Endothelial cell of umbilical vein (primary cell): Measurements from ENCODE around the gene MYLIP. TPM values are rescaled to one million over a fixed set of nuclear protein-coding genes. Genes with fewer than 3 reads are reported as not detected.

ENCODE experiments used
- BruUV-seq: library from RNA; stranded (reverse); fragments of 400-500 nt; replicated peaks from 2 replicates; lab custom pipeline; 2021; lab: Mats Ljungman, UMichigan
- CTCF ChIA-PET: fragments of 300-600, 350-600 bp; sonication (Branson Sonifier 250); formaldehyde crosslinking; loops from one replicate; lab custom pipeline; 2021; ENCODE audit warnings: antibody characterized with exemption, inconsistent platforms; lab: Charles Lee
- POLR2A ChIA-PET: fragments of 300-600, 350-600 bp; sonication (Branson Sonifier 250); formaldehyde crosslinking; loops from one replicate; lab custom pipeline; 2021; ENCODE audit warnings: antibody characterized with exemption, inconsistent platforms; lab: Charles Lee
- DNase-seq: peaks from one replicate; pipeline ENCODE4 v3.0.0-alpha.2; 2011; ENCODE audit warnings: low read depth, low spot score
- FAIRE-seq: peaks from 2 replicates; lab custom pipeline; 2011; peaks lifted over from hg19 to GRCh38; lab: Jason Lieb, UNC
- H2AFZ ChIP-seq: 2 replicates; pipeline ENCODE4 v1.6.0; 2012; ENCODE audit warnings: low read depth, low read length, control low read depth, inconsistent platforms
- H3K27ac ChIP-seq: 2 replicates; pipeline ENCODE4 v1.5.1; 2011; ENCODE audit warnings: low read depth, mild to moderate bottlenecking, control low read depth, low read length, moderate library complexity; ENCODE audit not compliant: insufficient read depth
- H3K27me3 ChIP-seq, 2 experiments: 2 replicates each; pipeline versions ENCODE4 v1.6.0 to v1.6.1; 2011; ENCODE audit warnings: low read length in 2 of 2, mixed read lengths in 1 of 2; ENCODE audit not compliant: control insufficient read depth in 2 of 2, insufficient read depth in 2 of 2
- H3K36me3 ChIP-seq, 2 experiments: 2 replicates in 1 of 2; 3 replicates in 1 of 2; pipeline ENCODE4 v1.5.1; 2011; ENCODE audit warnings: low read length in 2 of 2, mild to moderate bottlenecking in 1 of 2, moderate library complexity in 1 of 2; ENCODE audit not compliant: control insufficient read depth in 2 of 2, insufficient read depth in 2 of 2; ENCODE audit errors: extremely low read depth in 1 of 2
- H3K4me1 ChIP-seq: 3 replicates; pipeline ENCODE4 v1.5.1; 2011; ENCODE audit warnings: mild to moderate bottlenecking, low read length; ENCODE audit not compliant: control insufficient read depth, insufficient read depth; ENCODE audit errors: extremely low read depth
- H3K4me2 ChIP-seq: 2 replicates; pipeline ENCODE4 v1.6.1; 2011; ENCODE audit warnings: low read length, control low read depth, mixed read lengths; ENCODE audit not compliant: insufficient read depth
- H3K4me3 ChIP-seq, 3 experiments: fragments of 200-600 bp in 1 of 3; sonication (generic), shearing (Covaris generic) in 1 of 3; replicated peaks in 1 of 3; 2 replicates each; pipeline ENCODE4 v1.5.1; 2011 to 2016; ENCODE audit warnings: control low read depth in 3 of 3, low read length in 3 of 3, mild to moderate bottlenecking in 2 of 3, inconsistent platforms in 1 of 3, low read depth in 1 of 3, moderate library complexity in 1 of 3; ENCODE audit not compliant: insufficient read depth in 1 of 3
- H3K79me2 ChIP-seq: 2 replicates; pipeline ENCODE4 v1.6.0; 2012; ENCODE audit warnings: low read length, inconsistent platforms; ENCODE audit not compliant: control insufficient read depth, insufficient read depth
- H3K9ac ChIP-seq: replicated peaks from 2 replicates; pipeline ENCODE3; 2011; ENCODE audit warnings: low read length, control low read depth; ENCODE audit not compliant: insufficient read depth; ENCODE audit errors: extremely low read depth
- H3K9me1 ChIP-seq: replicated peaks from 3 replicates; pipeline ENCODE4 v1.6.0; 2011; ENCODE audit warnings: mild to moderate bottlenecking, low read length; ENCODE audit not compliant: control insufficient read depth, insufficient read depth; ENCODE audit errors: extremely low read depth
- H3K9me3 ChIP-seq: replicated peaks from 2 replicates; pipeline ENCODE4 v1.5.1; 2012; ENCODE audit warnings: low read length, inconsistent platforms; ENCODE audit not compliant: control insufficient read depth, insufficient read depth
- H4K20me1 ChIP-seq: replicated peaks from 2 replicates; pipeline ENCODE3; 2011; ENCODE audit warnings: mild to moderate bottlenecking, low read length; ENCODE audit not compliant: control insufficient read depth, insufficient read depth; ENCODE audit errors: extremely low read depth
- EZH2 ChIP-seq: IDR thresholded peaks from 2 replicates; pipeline ENCODE4 v1.6.1; 2012; ENCODE audit warnings: borderline replicate concordance, low read depth, mild to moderate bottlenecking, moderate library complexity, low read length, inconsistent platforms; ENCODE audit not compliant: severe bottlenecking
- FOS ChIP-seq: IDR thresholded peaks from 2 replicates; pipeline ENCODE4 v1.6.1; 2011; ENCODE audit warnings: mild to moderate bottlenecking, low read length, moderate library complexity, borderline replicate concordance; ENCODE audit not compliant: insufficient read depth
- GATA2 ChIP-seq: IDR thresholded peaks from 2 replicates; pipeline ENCODE4 v1.7.0; 2011; ENCODE audit warnings: low read depth, mild to moderate bottlenecking, moderate library complexity, mixed read lengths, low read length; ENCODE audit not compliant: insufficient read length, insufficient read depth
- JUN ChIP-seq: IDR thresholded peaks from 2 replicates; pipeline ENCODE4 v1.6.1; 2011; ENCODE audit warnings: borderline replicate concordance, low read depth; ENCODE audit not compliant: insufficient read length, insufficient read depth
- MYC ChIP-seq: IDR thresholded peaks from one replicate; pipeline ENCODE4 v1.6.1; 2011; ENCODE audit warnings: mild to moderate bottlenecking, low read depth, low read length
- POLR2A ChIP-seq: IDR thresholded peaks from 2 replicates; pipeline ENCODE4 v1.6.1; 2012; ENCODE audit warnings: low read depth, mild to moderate bottlenecking, control low read depth, low read length
- POLR2AphosphoS5 ChIP-seq: IDR thresholded peaks from 2 replicates; pipeline ENCODE4 v1.6.1; 2012; ENCODE audit warnings: low read depth, mild to moderate bottlenecking, control low read depth, low read length, moderate library complexity; ENCODE audit not compliant: insufficient read depth
- dilution Hi-C: fragments of 300-500 bp; cut with MboI; formaldehyde crosslinking; loops from one replicate; pipeline ENCODE4 v1.15.0; 2019; ENCODE audit warnings: low sequenced_read_pairs; ENCODE audit not compliant: extremely low pct_ligation_motif_present
- intact Hi-C: fragments of 100-400 bp; cut with micrococcal nuclease; formaldehyde crosslinking; loops from one replicate; pipeline ENCODE4 v1.10.0; 2022
- polyA plus RNA-seq, 4 experiments: library from polyadenylated mRNA; depleted of rRNA in 3 of 4; stranded (reverse) in 3 of 4; unstranded in 1 of 4; fragments of >200 nt; gene quantifications; 2 replicates each; pipeline versions ENCODE4 v1.2.1 to v1.2.3, GENCODE V29; 2011 to 2012; ENCODE audit warnings: missing spikeins in 1 of 4
- total RNA-seq: library from RNA; stranded (reverse); gene quantifications from 2 replicates; pipeline ENCODE4 v1.2.3, GENCODE V29; 2021
- TF ChIP-seq, protein P1 (sequence below), 2 donors: IDR thresholded peaks; 1 replicate in 1 of 2; 2 replicates in 1 of 2; pipeline ENCODE4 v1.5.1; 2011; ENCODE audit warnings: low read length in 2 of 2, mild to moderate bottlenecking in 2 of 2, moderate library complexity in 2 of 2, control low read depth in 1 of 2, inconsistent platforms in 1 of 2, low read depth in 1 of 2; ENCODE audit not compliant: insufficient read depth in 1 of 2; ENCODE audit errors: extremely low read depth in 1 of 2
- TF ChIP-seq, protein P2 (sequence below): IDR thresholded peaks from 2 replicates; pipeline ENCODE4 v1.6.1; 2011; ENCODE audit not compliant: insufficient read depth, insufficient read length

MYLIP gene
- total and polyA plus RNA-seq, 2 donors (not counting 3 experiments of a cell fraction or from before 2014, with no cell fraction given): 16.9 to 19.2 TPM

DNA sequence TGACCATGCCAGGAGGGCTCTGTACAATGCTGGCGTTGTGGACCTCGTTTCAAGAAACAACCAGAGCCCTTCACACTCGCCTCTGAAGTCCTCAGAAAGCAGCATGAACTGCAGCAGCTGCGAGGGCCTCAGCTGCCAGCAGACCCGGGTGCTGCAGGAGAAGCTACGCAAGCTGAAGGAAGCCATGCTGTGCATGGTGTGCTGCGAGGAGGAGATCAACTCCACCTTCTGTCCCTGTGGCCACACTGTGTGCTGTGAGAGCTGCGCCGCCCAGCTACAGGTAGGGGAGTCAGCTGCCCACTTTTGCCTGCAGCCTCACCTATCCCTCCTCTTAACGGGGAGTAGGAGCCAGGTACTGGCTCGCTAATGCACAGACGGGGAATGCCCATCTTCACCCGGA lies 16.2 kb downstream of the MYLIP start:
- no peak for TF ChIP-seq MYC
- TF ChIP-seq, protein P1, sequence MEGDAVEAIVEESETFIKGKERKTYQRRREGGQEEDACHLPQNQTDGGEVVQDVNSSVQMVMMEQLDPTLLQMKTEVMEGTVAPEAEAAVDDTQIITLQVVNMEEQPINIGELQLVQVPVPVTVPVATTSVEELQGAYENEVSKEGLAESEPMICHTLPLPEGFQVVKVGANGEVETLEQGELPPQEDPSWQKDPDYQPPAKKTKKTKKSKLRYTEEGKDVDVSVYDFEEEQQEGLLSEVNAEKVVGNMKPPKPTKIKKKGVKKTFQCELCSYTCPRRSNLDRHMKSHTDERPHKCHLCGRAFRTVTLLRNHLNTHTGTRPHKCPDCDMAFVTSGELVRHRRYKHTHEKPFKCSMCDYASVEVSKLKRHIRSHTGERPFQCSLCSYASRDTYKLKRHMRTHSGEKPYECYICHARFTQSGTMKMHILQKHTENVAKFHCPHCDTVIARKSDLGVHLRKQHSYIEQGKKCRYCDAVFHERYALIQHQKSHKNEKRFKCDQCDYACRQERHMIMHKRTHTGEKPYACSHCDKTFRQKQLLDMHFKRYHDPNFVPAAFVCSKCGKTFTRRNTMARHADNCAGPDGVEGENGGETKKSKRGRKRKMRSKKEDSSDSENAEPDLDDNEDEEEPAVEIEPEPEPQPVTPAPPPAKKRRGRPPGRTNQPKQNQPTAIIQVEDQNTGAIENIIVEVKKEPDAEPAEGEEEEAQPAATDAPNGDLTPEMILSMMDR (IDR thresholded peaks at IDR 0.05; ENCODE audit: extremely low read depth in 1 of 2, insufficient read depth in 1 of 2, low read depth in 1 of 2, low read length in 2 of 2): no peak
- no peak for TF ChIP-seq FOS
- no peak for TF ChIP-seq GATA2
- no peak for TF ChIP-seq POLR2A
- POLR2A ChIA-PET: no interaction called here
- Histone ChIP-seq H3K79me2 (peaks cover 3% of the 10 kb centered on the region), H2AFZ (no peak overlapping the region), H3K4me1 (peaks cover 11% of the 10 kb centered on the region), H4K20me1 (no peaks in the 10 kb centered on the region), H3K9ac (no peak overlapping the region), H3K36me3 (peaks cover 18 to 24% of the 10 kb centered on the region in 2 experiments), H3K9me1 (no peaks in the 10 kb centered on the region), H3K27ac (no peak overlapping the region), H3K27me3 (no peaks in the 10 kb centered on the region), H3K4me3 (no peak overlapping the region), H3K9me3 (no peaks in the 10 kb centered on the region), H3K4me2 (no peak overlapping the region)
- dilution Hi-C loops (no loop called here), intact Hi-C loops (no loop called here)
- DNase-seq (no peak), FAIRE-seq (no peak)
- CTCF ChIA-PET: interaction anchor here (1.1 to 1.4 kb wide), 2 partner anchors 15 to 16 kb away, joined by 3 read pairs; partner anchors contain the start of gene MYLIP
- BruUV-seq: no TSS peak

DNA sequence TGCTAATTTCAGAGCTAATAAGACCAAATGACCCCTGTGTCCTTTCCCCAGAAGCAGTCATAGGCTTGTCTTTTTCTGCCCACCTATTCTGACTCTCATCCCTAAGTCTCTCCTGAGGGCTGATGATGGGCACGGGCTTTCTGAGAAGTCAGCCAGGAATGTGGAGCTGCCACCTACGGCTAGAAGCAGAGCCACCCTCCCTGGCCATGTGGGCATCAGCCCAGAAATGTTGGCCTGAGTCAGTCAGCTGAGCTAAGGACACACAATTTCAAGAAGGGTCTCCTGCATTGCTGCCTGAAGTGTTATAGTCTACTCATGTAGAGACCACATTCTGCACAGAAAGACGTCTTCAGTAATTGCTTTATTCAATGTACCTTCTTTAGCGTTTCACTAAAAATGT lies 17.1 kb downstream of the MYLIP start:
- H3K9me1 ChIP-seq: no peaks in the 10 kb centered on the region
- H3K4me2 ChIP-seq: no peak overlapping the region
- no peaks in the 10 kb centered on the region for H3K9me3 ChIP-seq
- CTCF ChIA-PET: interaction anchor here (0.9 to 3.6 kb wide), 6 partner anchors 10 to 454 kb away, joined by 3 to 21 read pairs (median 5); no protein-coding TSS in a partner anchor
- peak overlapping the region; percentile 27 for H3K27ac ChIP-seq
- dilution Hi-C loops (no loop called here), intact Hi-C loops (no loop called here)
- no peaks in the 10 kb centered on the region for H4K20me1 ChIP-seq
- no peak overlapping the region for H3K9ac ChIP-seq
- no peak overlapping the region for H2AFZ ChIP-seq
- TF ChIP-seq FOS (no peak), POLR2AphosphoS5 (no peak), POLR2A (no peak), GATA2 (no peak), JUN (no peak), MYC (no peak), EZH2 (no peak)
- TF ChIP-seq, protein P2, sequence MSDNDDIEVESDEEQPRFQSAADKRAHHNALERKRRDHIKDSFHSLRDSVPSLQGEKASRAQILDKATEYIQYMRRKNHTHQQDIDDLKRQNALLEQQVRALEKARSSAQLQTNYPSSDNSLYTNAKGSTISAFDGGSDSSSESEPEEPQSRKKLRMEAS: no peak
- TF ChIP-seq, protein P1 (IDR thresholded peaks at IDR 0.05; ENCODE audit: extremely low read depth in 1 of 2, insufficient read depth in 1 of 2, low read depth in 1 of 2, low read length in 2 of 2): no peak
- peaks cover 18 to 23% of the 10 kb centered on the region in 2 experiments for H3K36me3 ChIP-seq
- H3K27me3 ChIP-seq: no peaks in the 10 kb centered on the region
- POLR2A ChIA-PET: interaction anchor here (1.0 to 1.2 kb wide), 2 partner anchors 17 to 266 kb away, joined by 3 to 4 read pairs; partner anchors contain the start of gene MYLIP
- H3K4me3 ChIP-seq: no peak overlapping the region
- peak; percentile 37 for DNase-seq
- BruUV-seq: no TSS peak
- peaks cover 11% of the 10 kb centered on the region for H3K4me1 ChIP-seq
- FAIRE-seq: peak; percentile 12
- H3K79me2 ChIP-seq: peaks cover 3% of the 10 kb centered on the region
